WTC11 (cell line): Measurements from ENCODE around the gene SEMA3F. TPM values are rescaled to one million over a fixed set of nuclear protein-coding genes. Genes with fewer than 3 reads are reported as not detected.

Experiments used
- ATF1 ChIP-seq: sonication (generic); formaldehyde crosslinking; IDR thresholded peaks from 2 replicates; pipeline ENCODE4 v1.8.1; 2023; ENCODE audit warnings: mild to moderate bottlenecking, moderate library complexity, missing genetic modification reagents
- CREB1 ChIP-seq: sonication (generic); formaldehyde crosslinking; IDR thresholded peaks from 2 replicates; pipeline ENCODE4 v1.8.0; 2023; ENCODE audit warnings: mild to moderate bottlenecking, missing genetic modification reagents
- ELF4 ChIP-seq: sonication (generic); formaldehyde crosslinking; IDR thresholded peaks from 2 replicates; pipeline ENCODE4 v1.8.1; 2022; ENCODE audit warnings: low read depth, mild to moderate bottlenecking, moderate library complexity, missing genetic modification reagents
- ETV6 ChIP-seq: sonication (generic); formaldehyde crosslinking; IDR thresholded peaks from 2 replicates; pipeline ENCODE4 v1.8.1; 2022; ENCODE audit warnings: mild to moderate bottlenecking, missing genetic modification reagents
- FOXK1 ChIP-seq: sonication (generic); formaldehyde crosslinking; IDR thresholded peaks from 2 replicates; pipeline ENCODE4 v1.8.0; 2022; ENCODE audit warnings: mild to moderate bottlenecking, moderate library complexity, missing genetic modification reagents
- GABPB1 ChIP-seq: sonication (generic); formaldehyde crosslinking; IDR thresholded peaks from 2 replicates; pipeline ENCODE4 v1.8.1; 2023; ENCODE audit warnings: mild to moderate bottlenecking, missing genetic modification reagents
- GTF2I ChIP-seq: fragments of 250-450 bp; sonication (Bioruptor Pico); conservative IDR thresholded peaks from 2 replicates; pipeline ENCODE4 v1.4.0; 2021; ENCODE audit warnings: mild to moderate bottlenecking
- HMGA2 ChIP-seq: fragments of 250-450 bp; sonication (Bioruptor Pico); IDR thresholded peaks from 2 replicates; pipeline ENCODE4 v1.4.0; 2021; ENCODE audit warnings: mild to moderate bottlenecking, moderate library complexity
- RELA ChIP-seq: sonication (generic); formaldehyde crosslinking; IDR thresholded peaks from 2 replicates; pipeline ENCODE4 v1.8.1; 2022; ENCODE audit warnings: missing genetic modification reagents, mild to moderate bottlenecking, borderline replicate concordance
- SOX15 ChIP-seq: fragments of 250-450 bp; sonication (Bioruptor Pico); IDR thresholded peaks from 2 replicates; pipeline ENCODE4 v1.9.0; 2021; ENCODE audit warnings: mild to moderate bottlenecking
- ZNF138 ChIP-seq: sonication (generic); formaldehyde crosslinking; conservative IDR thresholded peaks from 2 replicates; pipeline ENCODE4 v1.8.1; 2022; ENCODE audit warnings: mild to moderate bottlenecking, moderate library complexity, missing genetic modification reagents
- ZNF263 ChIP-seq: sonication (generic); formaldehyde crosslinking; IDR thresholded peaks from 2 replicates; pipeline ENCODE4 v1.8.1; 2022; ENCODE audit warnings: low read depth, mild to moderate bottlenecking, moderate library complexity, missing genetic modification reagents
- total RNA-seq: library from RNA; stranded (reverse); gene quantifications from 3 replicates; pipeline ENCODE4 v1.2.3, GENCODE V29; 2021
- TF ChIP-seq, protein P1 (sequence below): sonication (generic); formaldehyde crosslinking; IDR thresholded peaks from 2 replicates; pipeline ENCODE4 v1.8.0; 2023; ENCODE audit warnings: missing genetic modification reagents, mild to moderate bottlenecking, borderline replicate concordance
- TF ChIP-seq, protein P2 (sequence below): sonication (generic); formaldehyde crosslinking; IDR thresholded peaks from 2 replicates; pipeline ENCODE4 v1.8.0; 2023; ENCODE audit warnings: mild to moderate bottlenecking, missing genetic modification reagents
- TF ChIP-seq, protein P3 (sequence below): sonication (generic); formaldehyde crosslinking; IDR thresholded peaks from 2 replicates; pipeline ENCODE4 v1.8.1; 2022; ENCODE audit warnings: mild to moderate bottlenecking, moderate library complexity, missing genetic modification reagents
- TF ChIP-seq, protein P4 (sequence below): fragments of 250-450 bp; sonication (Bioruptor Pico); IDR thresholded peaks from 2 replicates; pipeline ENCODE4 v2.1.2; 2022; ENCODE audit warnings: mild to moderate bottlenecking, moderate library complexity
- TF ChIP-seq, protein P5 (sequence below): sonication (generic); formaldehyde crosslinking; IDR thresholded peaks from 2 replicates; pipeline ENCODE4 v1.8.1; 2023; ENCODE audit warnings: mild to moderate bottlenecking, moderate library complexity, missing genetic modification reagents
- TF ChIP-seq, protein P6 (sequence below): fragments of 250-450 bp; sonication (Bioruptor Pico); IDR thresholded peaks from 2 replicates; pipeline ENCODE4 v1.9.0; 2021; ENCODE audit warnings: mild to moderate bottlenecking
- TF ChIP-seq, protein P7 (sequence below): sonication (generic); formaldehyde crosslinking; IDR thresholded peaks from 2 replicates; pipeline ENCODE4 v1.8.0; 2023; ENCODE audit warnings: missing genetic modification reagents
- TF ChIP-seq, protein P8 (sequence below): sonication (generic); formaldehyde crosslinking; IDR thresholded peaks from 2 replicates; pipeline ENCODE4 v1.8.1; 2023; ENCODE audit warnings: mild to moderate bottlenecking, missing genetic modification reagents, moderate library complexity
- TF ChIP-seq, protein P9 (sequence below): sonication (generic); formaldehyde crosslinking; IDR thresholded peaks from 2 replicates; pipeline ENCODE4 v1.8.0; 2022; ENCODE audit warnings: mild to moderate bottlenecking, missing genetic modification reagents

The SEMA3F gene
- total RNA-seq, 1 experiment from 2014 or later, result 49.0 TPM

DNA sequence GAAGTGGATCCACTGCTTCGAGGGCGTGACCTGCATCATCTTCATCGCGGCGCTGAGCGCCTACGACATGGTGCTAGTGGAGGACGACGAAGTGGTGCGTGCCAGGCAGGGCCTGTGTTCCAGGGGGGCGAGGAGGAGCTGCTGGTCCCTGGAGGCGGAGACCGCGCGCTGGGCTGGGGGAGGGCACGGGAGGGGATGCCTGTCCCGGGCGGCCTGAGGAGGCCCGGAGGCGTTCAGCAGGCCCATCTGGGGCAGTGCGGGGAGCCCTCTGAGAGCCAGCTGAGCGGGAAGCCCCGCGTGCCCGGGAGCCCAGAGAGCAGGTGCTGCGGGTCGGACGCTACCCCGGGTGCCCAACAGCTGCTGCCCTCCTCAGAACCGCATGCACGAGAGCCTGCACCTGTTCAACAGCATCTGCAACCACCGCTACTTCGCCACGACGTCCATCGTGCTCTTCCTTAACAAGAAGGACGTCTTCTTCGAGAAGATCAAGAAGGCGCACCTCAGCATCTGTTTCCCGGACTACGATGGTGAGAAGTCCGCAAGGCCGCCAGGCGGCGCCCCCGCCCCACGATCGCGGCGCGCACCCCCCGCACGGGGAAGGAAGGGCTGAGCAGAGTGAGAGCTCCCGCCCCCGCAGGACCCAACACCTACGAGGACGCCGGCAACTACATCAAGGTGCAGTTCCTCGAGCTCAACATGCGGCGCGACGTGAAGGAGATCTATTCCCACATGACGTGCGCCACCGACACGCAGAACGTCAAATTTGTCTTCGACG, 39.2 kb downstream of the SEMA3F start (continued):
- TF ChIP-seq, protein P1, sequence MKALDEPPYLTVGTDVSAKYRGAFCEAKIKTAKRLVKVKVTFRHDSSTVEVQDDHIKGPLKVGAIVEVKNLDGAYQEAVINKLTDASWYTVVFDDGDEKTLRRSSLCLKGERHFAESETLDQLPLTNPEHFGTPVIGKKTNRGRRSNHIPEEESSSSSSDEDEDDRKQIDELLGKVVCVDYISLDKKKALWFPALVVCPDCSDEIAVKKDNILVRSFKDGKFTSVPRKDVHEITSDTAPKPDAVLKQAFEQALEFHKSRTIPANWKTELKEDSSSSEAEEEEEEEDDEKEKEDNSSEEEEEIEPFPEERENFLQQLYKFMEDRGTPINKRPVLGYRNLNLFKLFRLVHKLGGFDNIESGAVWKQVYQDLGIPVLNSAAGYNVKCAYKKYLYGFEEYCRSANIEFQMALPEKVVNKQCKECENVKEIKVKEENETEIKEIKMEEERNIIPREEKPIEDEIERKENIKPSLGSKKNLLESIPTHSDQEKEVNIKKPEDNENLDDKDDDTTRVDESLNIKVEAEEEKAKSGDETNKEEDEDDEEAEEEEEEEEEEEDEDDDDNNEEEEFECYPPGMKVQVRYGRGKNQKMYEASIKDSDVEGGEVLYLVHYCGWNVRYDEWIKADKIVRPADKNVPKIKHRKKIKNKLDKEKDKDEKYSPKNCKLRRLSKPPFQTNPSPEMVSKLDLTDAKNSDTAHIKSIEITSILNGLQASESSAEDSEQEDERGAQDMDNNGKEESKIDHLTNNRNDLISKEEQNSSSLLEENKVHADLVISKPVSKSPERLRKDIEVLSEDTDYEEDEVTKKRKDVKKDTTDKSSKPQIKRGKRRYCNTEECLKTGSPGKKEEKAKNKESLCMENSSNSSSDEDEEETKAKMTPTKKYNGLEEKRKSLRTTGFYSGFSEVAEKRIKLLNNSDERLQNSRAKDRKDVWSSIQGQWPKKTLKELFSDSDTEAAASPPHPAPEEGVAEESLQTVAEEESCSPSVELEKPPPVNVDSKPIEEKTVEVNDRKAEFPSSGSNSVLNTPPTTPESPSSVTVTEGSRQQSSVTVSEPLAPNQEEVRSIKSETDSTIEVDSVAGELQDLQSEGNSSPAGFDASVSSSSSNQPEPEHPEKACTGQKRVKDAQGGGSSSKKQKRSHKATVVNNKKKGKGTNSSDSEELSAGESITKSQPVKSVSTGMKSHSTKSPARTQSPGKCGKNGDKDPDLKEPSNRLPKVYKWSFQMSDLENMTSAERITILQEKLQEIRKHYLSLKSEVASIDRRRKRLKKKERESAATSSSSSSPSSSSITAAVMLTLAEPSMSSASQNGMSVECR (CRISPR knock-in tag), result no peak
- TF ChIP-seq ZNF138 (CRISPR knock-in tag) (peak; percentile 83; the same call in 1 of the 2 replicates), SOX15 (CRISPR knock-in tag) (no peak), RELA (no peak), CREB1 (CRISPR knock-in tag) (0 out of 2 replicates have a peak, but pooled peaks have one; percentile 24), ZNF263 (CRISPR knock-in tag) (no peak), GTF2I (CRISPR knock-in tag) (no peak), ATF1 (CRISPR knock-in tag) (no peak), HMGA2 (CRISPR knock-in tag) (no peak), ELF4 (no peak), ETV6 (CRISPR knock-in tag) (no peak), GABPB1 (CRISPR knock-in tag) (no peak), FOXK1 (peak; percentile 59; the same call in 1 of the 2 replicates)
- TF ChIP-seq, protein P2, sequence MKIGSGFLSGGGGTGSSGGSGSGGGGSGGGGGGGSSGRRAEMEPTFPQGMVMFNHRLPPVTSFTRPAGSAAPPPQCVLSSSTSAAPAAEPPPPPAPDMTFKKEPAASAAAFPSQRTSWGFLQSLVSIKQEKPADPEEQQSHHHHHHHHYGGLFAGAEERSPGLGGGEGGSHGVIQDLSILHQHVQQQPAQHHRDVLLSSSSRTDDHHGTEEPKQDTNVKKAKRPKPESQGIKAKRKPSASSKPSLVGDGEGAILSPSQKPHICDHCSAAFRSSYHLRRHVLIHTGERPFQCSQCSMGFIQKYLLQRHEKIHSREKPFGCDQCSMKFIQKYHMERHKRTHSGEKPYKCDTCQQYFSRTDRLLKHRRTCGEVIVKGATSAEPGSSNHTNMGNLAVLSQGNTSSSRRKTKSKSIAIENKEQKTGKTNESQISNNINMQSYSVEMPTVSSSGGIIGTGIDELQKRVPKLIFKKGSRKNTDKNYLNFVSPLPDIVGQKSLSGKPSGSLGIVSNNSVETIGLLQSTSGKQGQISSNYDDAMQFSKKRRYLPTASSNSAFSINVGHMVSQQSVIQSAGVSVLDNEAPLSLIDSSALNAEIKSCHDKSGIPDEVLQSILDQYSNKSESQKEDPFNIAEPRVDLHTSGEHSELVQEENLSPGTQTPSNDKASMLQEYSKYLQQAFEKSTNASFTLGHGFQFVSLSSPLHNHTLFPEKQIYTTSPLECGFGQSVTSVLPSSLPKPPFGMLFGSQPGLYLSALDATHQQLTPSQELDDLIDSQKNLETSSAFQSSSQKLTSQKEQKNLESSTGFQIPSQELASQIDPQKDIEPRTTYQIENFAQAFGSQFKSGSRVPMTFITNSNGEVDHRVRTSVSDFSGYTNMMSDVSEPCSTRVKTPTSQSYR (CRISPR knock-in tag), result no peak
- TF ChIP-seq, protein P3, sequence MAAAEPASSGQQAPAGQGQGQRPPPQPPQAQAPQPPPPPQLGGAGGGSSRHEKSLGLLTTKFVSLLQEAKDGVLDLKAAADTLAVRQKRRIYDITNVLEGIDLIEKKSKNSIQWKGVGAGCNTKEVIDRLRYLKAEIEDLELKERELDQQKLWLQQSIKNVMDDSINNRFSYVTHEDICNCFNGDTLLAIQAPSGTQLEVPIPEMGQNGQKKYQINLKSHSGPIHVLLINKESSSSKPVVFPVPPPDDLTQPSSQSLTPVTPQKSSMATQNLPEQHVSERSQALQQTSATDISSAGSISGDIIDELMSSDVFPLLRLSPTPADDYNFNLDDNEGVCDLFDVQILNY, result 0 out of 2 replicates have a peak, but pooled peaks have one; percentile 44
- TF ChIP-seq, protein P4, sequence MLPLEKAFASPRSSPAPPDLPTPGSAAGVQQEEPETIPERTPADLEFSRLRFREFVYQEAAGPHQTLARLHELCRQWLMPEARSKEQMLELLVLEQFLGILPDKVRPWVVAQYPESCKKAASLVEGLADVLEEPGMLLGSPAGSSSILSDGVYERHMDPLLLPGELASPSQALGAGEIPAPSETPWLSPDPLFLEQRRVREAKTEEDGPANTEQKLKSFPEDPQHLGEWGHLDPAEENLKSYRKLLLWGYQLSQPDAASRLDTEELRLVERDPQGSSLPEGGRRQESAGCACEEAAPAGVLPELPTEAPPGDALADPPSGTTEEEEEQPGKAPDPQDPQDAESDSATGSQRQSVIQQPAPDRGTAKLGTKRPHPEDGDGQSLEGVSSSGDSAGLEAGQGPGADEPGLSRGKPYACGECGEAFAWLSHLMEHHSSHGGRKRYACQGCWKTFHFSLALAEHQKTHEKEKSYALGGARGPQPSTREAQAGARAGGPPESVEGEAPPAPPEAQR (CRISPR knock-in tag), result no peak
- TF ChIP-seq, protein P5, sequence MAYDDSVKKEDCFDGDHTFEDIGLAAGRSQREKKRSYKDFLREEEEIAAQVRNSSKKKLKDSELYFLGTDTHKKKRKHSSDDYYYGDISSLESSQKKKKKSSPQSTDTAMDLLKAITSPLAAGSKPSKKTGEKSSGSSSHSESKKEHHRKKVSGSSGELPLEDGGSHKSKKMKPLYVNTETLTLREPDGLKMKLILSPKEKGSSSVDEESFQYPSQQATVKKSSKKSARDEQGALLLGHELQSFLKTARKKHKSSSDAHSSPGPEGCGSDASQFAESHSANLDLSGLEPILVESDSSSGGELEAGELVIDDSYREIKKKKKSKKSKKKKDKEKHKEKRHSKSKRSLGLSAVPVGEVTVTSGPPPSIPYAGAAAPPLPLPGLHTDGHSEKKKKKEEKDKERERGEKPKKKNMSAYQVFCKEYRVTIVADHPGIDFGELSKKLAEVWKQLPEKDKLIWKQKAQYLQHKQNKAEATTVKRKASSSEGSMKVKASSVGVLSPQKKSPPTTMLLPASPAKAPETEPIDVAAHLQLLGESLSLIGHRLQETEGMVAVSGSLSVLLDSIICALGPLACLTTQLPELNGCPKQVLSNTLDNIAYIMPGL (CRISPR knock-in tag), result peak; percentile 77; the same call in 1 of the 2 replicates
- TF ChIP-seq, protein P6, sequence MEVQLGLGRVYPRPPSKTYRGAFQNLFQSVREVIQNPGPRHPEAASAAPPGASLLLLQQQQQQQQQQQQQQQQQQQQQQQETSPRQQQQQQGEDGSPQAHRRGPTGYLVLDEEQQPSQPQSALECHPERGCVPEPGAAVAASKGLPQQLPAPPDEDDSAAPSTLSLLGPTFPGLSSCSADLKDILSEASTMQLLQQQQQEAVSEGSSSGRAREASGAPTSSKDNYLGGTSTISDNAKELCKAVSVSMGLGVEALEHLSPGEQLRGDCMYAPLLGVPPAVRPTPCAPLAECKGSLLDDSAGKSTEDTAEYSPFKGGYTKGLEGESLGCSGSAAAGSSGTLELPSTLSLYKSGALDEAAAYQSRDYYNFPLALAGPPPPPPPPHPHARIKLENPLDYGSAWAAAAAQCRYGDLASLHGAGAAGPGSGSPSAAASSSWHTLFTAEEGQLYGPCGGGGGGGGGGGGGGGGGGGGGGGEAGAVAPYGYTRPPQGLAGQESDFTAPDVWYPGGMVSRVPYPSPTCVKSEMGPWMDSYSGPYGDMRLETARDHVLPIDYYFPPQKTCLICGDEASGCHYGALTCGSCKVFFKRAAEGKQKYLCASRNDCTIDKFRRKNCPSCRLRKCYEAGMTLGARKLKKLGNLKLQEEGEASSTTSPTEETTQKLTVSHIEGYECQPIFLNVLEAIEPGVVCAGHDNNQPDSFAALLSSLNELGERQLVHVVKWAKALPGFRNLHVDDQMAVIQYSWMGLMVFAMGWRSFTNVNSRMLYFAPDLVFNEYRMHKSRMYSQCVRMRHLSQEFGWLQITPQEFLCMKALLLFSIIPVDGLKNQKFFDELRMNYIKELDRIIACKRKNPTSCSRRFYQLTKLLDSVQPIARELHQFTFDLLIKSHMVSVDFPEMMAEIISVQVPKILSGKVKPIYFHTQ, result no peak
- TF ChIP-seq, protein P7, sequence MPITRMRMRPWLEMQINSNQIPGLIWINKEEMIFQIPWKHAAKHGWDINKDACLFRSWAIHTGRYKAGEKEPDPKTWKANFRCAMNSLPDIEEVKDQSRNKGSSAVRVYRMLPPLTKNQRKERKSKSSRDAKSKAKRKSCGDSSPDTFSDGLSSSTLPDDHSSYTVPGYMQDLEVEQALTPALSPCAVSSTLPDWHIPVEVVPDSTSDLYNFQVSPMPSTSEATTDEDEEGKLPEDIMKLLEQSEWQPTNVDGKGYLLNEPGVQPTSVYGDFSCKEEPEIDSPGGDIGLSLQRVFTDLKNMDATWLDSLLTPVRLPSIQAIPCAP (CRISPR knock-in tag), result no peak
- TF ChIP-seq, protein P8, sequence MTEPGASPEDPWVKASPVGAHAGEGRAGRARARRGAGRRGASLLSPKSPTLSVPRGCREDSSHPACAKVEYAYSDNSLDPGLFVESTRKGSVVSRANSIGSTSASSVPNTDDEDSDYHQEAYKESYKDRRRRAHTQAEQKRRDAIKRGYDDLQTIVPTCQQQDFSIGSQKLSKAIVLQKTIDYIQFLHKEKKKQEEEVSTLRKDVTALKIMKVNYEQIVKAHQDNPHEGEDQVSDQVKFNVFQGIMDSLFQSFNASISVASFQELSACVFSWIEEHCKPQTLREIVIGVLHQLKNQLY (CRISPR knock-in tag), result no peak
- TF ChIP-seq, protein P9, sequence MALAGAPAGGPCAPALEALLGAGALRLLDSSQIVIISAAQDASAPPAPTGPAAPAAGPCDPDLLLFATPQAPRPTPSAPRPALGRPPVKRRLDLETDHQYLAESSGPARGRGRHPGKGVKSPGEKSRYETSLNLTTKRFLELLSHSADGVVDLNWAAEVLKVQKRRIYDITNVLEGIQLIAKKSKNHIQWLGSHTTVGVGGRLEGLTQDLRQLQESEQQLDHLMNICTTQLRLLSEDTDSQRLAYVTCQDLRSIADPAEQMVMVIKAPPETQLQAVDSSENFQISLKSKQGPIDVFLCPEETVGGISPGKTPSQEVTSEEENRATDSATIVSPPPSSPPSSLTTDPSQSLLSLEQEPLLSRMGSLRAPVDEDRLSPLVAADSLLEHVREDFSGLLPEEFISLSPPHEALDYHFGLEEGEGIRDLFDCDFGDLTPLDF, result 0 out of 2 replicates have a peak, but pooled peaks have one; percentile 43
